ENCODE results near the gene KMT2D.

The KMT2D gene

GRCh38 chr12:49105504-49106084, 45.0 kb upstream of the KMT2D start:
- H3K4ac ChIP-seq (ENCODE audit: low read depth in 1 of 2, low read length in 2 of 2), result no peak overlapping the region
- H3K14ac ChIP-seq (ENCODE audit: low read length in 2 of 2), result no peak overlapping the region
- H4K8ac ChIP-seq (ENCODE audit: low read length), result no peak overlapping the region
- H3K4me3 ChIP-seq (ENCODE audit: insufficient read depth in 1 of 2, low read depth in 1 of 2, low read length in 2 of 2), result peak overlapping the region in 1 of 2 experiments; percentile 35
- H2BK120ac ChIP-seq (ENCODE audit: low read depth, low read length), result no peak overlapping the region
- peaks cover 55% of the 10 kb centered on the region for H3K79me1 ChIP-seq (replicated peaks; ENCODE audit: low read length, poor library complexity, severe bottlenecking)
- H2AFZ ChIP-seq (ENCODE audit: low read depth, low read length), result no peak overlapping the region
- H3K27ac ChIP-seq (ENCODE audit: low read length, poor library complexity, severe bottlenecking), result no peak overlapping the region
- no peak overlapping the region for H4K91ac ChIP-seq (ENCODE audit: low read length)
- H3K23ac ChIP-seq (ENCODE audit: low read length in 2 of 2), result no peak overlapping the region
- peak overlapping the region in 1 of 2 experiments; percentile 26 for H2BK12ac ChIP-seq (ENCODE audit: low read length in 2 of 2)
- H2AK5ac ChIP-seq (ENCODE audit: low read length, severe bottlenecking), result no peak overlapping the region
- no peak overlapping the region for H3K4me2 ChIP-seq (ENCODE audit: low read length, poor library complexity, severe bottlenecking)
- no peak overlapping the region for H2BK15ac ChIP-seq (ENCODE audit: low read depth, poor library complexity, severe bottlenecking)
- DNase-seq, result no peak
- H3K4me1 ChIP-seq (ENCODE audit: control insufficient read depth, insufficient read depth, low read depth, low read length), result peaks cover 13% of the 10 kb centered on the region
- no peaks in the 10 kb centered on the region for H3K9me3 ChIP-seq (ENCODE audit: control insufficient read depth, low read length)
- no peak overlapping the region for H3K18ac ChIP-seq (ENCODE audit: low read depth in 1 of 2, low read length in 2 of 2)
- no peaks in the 10 kb centered on the region for H3K27me3 ChIP-seq (ENCODE audit: control insufficient read depth in 1 of 2, insufficient read depth in 1 of 2, low read length in 2 of 2)
- peaks cover 59 to 60% of the 10 kb centered on the region in 2 experiments for H3K36me3 ChIP-seq (ENCODE audit: control insufficient read depth in 1 of 2, insufficient read depth in 2 of 2, low read depth in 1 of 2, low read length in 2 of 2)
- H2BK5ac ChIP-seq (ENCODE audit: low read depth, low read length, poor library complexity, severe bottlenecking), result no peak overlapping the region
- peak overlapping the region; percentile 64 for H3K9ac ChIP-seq (ENCODE audit: low read length)
- WGBS, result 77% methylated on average over 9 of the region's 9 CpGs

DNA sequence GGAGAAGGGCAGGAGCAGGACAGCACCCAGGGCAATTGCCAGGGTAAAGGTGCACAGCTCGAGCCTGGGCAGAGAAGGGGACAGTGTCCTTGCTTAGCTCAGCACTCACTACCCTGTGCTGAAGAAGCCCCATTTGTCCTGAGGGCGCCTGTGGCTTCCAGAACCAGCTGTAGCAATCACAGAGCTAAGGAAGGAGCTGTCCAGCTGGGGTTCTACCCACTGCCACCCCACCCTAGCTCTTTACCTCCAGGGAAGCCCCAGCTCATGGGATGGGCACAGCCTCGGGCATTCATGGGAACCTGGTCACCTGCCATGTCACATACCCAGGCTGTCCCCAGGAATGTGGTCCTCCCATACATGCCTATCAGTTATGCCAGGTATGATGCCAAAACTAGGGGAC, 44.2 kb upstream of the KMT2D start:
- WGBS, result 61% methylated on average over 3 of the region's 3 CpGs
- H3K4me3 ChIP-seq (ENCODE audit: insufficient read depth in 1 of 2, low read depth in 1 of 2, low read length in 2 of 2), result no peak overlapping the region
- H3K4me1 ChIP-seq (ENCODE audit: control insufficient read depth, insufficient read depth, low read depth, low read length), result peaks cover 13% of the 10 kb centered on the region
- no peak overlapping the region for H2BK5ac ChIP-seq (ENCODE audit: low read depth, low read length, poor library complexity, severe bottlenecking)
- H2AFZ ChIP-seq (ENCODE audit: low read depth, low read length), result no peak overlapping the region
- H2BK120ac ChIP-seq (ENCODE audit: low read depth, low read length), result no peak overlapping the region
- no peak overlapping the region for H3K9ac ChIP-seq (ENCODE audit: low read length)
- H2BK15ac ChIP-seq (ENCODE audit: low read depth, poor library complexity, severe bottlenecking), result no peak overlapping the region
- no peak overlapping the region for H4K8ac ChIP-seq (ENCODE audit: low read length)
- H3K27me3 ChIP-seq (ENCODE audit: control insufficient read depth in 1 of 2, insufficient read depth in 1 of 2, low read length in 2 of 2), result no peaks in the 10 kb centered on the region
- peaks cover 55% of the 10 kb centered on the region for H3K79me1 ChIP-seq (replicated peaks; ENCODE audit: low read length, poor library complexity, severe bottlenecking)
- no peak overlapping the region for H3K18ac ChIP-seq (ENCODE audit: low read depth in 1 of 2, low read length in 2 of 2)
- no peak for DNase-seq
- H3K4ac ChIP-seq (ENCODE audit: low read depth in 1 of 2, low read length in 2 of 2), result no peak overlapping the region
- no peak overlapping the region for H3K14ac ChIP-seq (ENCODE audit: low read length in 2 of 2)
- H3K36me3 ChIP-seq (ENCODE audit: control insufficient read depth in 1 of 2, insufficient read depth in 2 of 2, low read depth in 1 of 2, low read length in 2 of 2), result peaks cover 65 to 67% of the 10 kb centered on the region in 2 experiments
- H4K91ac ChIP-seq (ENCODE audit: low read length), result no peak overlapping the region
- H2BK12ac ChIP-seq (ENCODE audit: low read length in 2 of 2), result no peak overlapping the region
- H3K4me2 ChIP-seq (ENCODE audit: low read length, poor library complexity, severe bottlenecking), result no peak overlapping the region
- no peak overlapping the region for H2AK5ac ChIP-seq (ENCODE audit: low read length, severe bottlenecking)
- H3K27ac ChIP-seq (ENCODE audit: low read length, poor library complexity, severe bottlenecking), result no peak overlapping the region
- H3K9me3 ChIP-seq (ENCODE audit: control insufficient read depth, low read length), result no peaks in the 10 kb centered on the region
- H3K23ac ChIP-seq (ENCODE audit: low read length in 2 of 2), result no peak overlapping the region

DNA sequence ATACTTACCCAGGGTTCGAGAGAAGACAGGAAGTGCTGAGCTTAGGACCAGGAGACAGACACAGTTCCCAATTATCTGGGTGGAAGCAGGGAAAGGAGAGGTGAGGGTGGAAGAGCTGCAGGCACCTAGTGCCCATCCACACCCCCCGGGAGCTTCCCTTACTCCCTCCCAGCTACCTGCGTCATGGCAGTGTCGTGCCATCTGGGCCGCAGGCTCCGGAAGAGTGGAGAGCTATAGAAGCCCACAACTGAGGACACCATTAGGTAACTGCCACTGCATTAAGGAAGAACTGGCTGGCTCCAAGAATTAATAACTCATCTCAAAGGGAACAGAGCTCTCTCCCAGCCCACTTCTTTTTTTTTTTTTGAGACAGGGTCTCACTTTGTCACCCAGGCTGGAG, 39.8 kb upstream of the KMT2D start:
- H2BK5ac ChIP-seq (ENCODE audit: low read depth, low read length, poor library complexity, severe bottlenecking), result no peak overlapping the region
- no peak overlapping the region for H3K18ac ChIP-seq (ENCODE audit: low read depth in 1 of 2, low read length in 2 of 2)
- WGBS, result 98% methylated on average over 5 of the region's 6 CpGs
- H3K4ac ChIP-seq (ENCODE audit: low read depth in 1 of 2, low read length in 2 of 2), result no peak overlapping the region
- no peak overlapping the region for H2BK120ac ChIP-seq (ENCODE audit: low read depth, low read length)
- no peak overlapping the region for H3K4me3 ChIP-seq (ENCODE audit: insufficient read depth in 1 of 2, low read depth in 1 of 2, low read length in 2 of 2)
- no peaks in the 10 kb centered on the region for H3K4me1 ChIP-seq (ENCODE audit: control insufficient read depth, insufficient read depth, low read depth, low read length)
- peaks cover 31% of the 10 kb centered on the region for H3K79me1 ChIP-seq (replicated peaks; ENCODE audit: low read length, poor library complexity, severe bottlenecking)
- H3K27me3 ChIP-seq (ENCODE audit: control insufficient read depth in 1 of 2, insufficient read depth in 1 of 2, low read length in 2 of 2), result peaks cover 4 to 5% of the 10 kb centered on the region in 2 experiments
- no peak overlapping the region for H2BK15ac ChIP-seq (ENCODE audit: low read depth, poor library complexity, severe bottlenecking)
- no peaks in the 10 kb centered on the region for H3K9me3 ChIP-seq (ENCODE audit: control insufficient read depth, low read length)
- H2BK12ac ChIP-seq (ENCODE audit: low read length in 2 of 2), result no peak overlapping the region
- H2AFZ ChIP-seq (ENCODE audit: low read depth, low read length), result no peak overlapping the region
- no peak overlapping the region for H3K4me2 ChIP-seq (ENCODE audit: low read length, poor library complexity, severe bottlenecking)
- no peak overlapping the region for H4K91ac ChIP-seq (ENCODE audit: low read length)
- H3K23ac ChIP-seq (ENCODE audit: low read length in 2 of 2), result no peak overlapping the region
- H3K36me3 ChIP-seq (ENCODE audit: control insufficient read depth in 1 of 2, insufficient read depth in 2 of 2, low read depth in 1 of 2, low read length in 2 of 2), result peaks cover 66 to 88% of the 10 kb centered on the region in 2 experiments
- no peak overlapping the region for H3K27ac ChIP-seq (ENCODE audit: low read length, poor library complexity, severe bottlenecking)
- no peak overlapping the region for H3K9ac ChIP-seq (ENCODE audit: low read length)
- H3K14ac ChIP-seq (ENCODE audit: low read length in 2 of 2), result no peak overlapping the region
- no peak overlapping the region for H2AK5ac ChIP-seq (ENCODE audit: low read length, severe bottlenecking)
- DNase-seq, result no peak
- H4K8ac ChIP-seq (ENCODE audit: low read length), result no peak overlapping the region

DNA sequence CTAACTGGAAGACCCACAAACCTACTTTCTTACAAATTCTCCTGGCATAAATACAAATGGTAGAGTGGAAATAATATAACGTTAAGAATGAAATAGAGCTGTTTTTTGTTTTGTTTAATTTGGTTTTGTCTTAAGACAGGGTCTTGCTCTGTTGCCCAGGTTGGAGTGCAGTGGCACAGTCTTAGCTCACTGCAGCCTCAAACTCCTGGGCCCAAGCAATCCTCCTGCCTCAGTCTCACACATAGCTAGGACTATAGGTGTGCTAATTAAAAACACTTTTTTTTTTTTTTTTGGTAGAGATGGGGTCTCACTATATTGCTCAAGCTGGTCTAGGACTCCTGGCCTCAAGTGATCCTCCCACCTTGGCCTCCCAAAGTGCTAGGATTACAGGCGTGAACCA, 38.1 kb upstream of the KMT2D start:
- H3K4me2 ChIP-seq (ENCODE audit: low read length, poor library complexity, severe bottlenecking), result no peak overlapping the region
- no peak overlapping the region for H4K91ac ChIP-seq (ENCODE audit: low read length)
- H3K36me3 ChIP-seq (ENCODE audit: control insufficient read depth in 1 of 2, insufficient read depth in 2 of 2, low read depth in 1 of 2, low read length in 2 of 2), result peaks cover 50 to 71% of the 10 kb centered on the region in 2 experiments
- H3K23ac ChIP-seq (ENCODE audit: low read length in 2 of 2), result no peak overlapping the region
- H3K4ac ChIP-seq (ENCODE audit: low read depth in 1 of 2, low read length in 2 of 2), result no peak overlapping the region
- no peak overlapping the region for H2BK12ac ChIP-seq (ENCODE audit: low read length in 2 of 2)
- H3K4me3 ChIP-seq (ENCODE audit: insufficient read depth in 1 of 2, low read depth in 1 of 2, low read length in 2 of 2), result no peak overlapping the region
- peaks cover 21 to 22% of the 10 kb centered on the region in 2 experiments for H3K27me3 ChIP-seq (ENCODE audit: control insufficient read depth in 1 of 2, insufficient read depth in 1 of 2, low read length in 2 of 2)
- H2BK15ac ChIP-seq (ENCODE audit: low read depth, poor library complexity, severe bottlenecking), result no peak overlapping the region
- H3K27ac ChIP-seq (ENCODE audit: low read length, poor library complexity, severe bottlenecking), result no peak overlapping the region
- no peak overlapping the region for H2BK5ac ChIP-seq (ENCODE audit: low read depth, low read length, poor library complexity, severe bottlenecking)
- peaks cover 17% of the 10 kb centered on the region for H3K79me1 ChIP-seq (replicated peaks; ENCODE audit: low read length, poor library complexity, severe bottlenecking)
- H3K9ac ChIP-seq (ENCODE audit: low read length), result no peak overlapping the region
- H4K8ac ChIP-seq (ENCODE audit: low read length), result no peak overlapping the region
- no peak overlapping the region for H2BK120ac ChIP-seq (ENCODE audit: low read depth, low read length)
- H3K4me1 ChIP-seq (ENCODE audit: control insufficient read depth, insufficient read depth, low read depth, low read length), result peaks cover 11% of the 10 kb centered on the region
- DNase-seq, result no peak
- no peak overlapping the region for H2AFZ ChIP-seq (ENCODE audit: low read depth, low read length)
- no peak overlapping the region for H3K14ac ChIP-seq (ENCODE audit: low read length in 2 of 2)
- 100% methylated on average over 2 of the region's 2 CpGs for WGBS
- no peaks in the 10 kb centered on the region for H3K9me3 ChIP-seq (ENCODE audit: control insufficient read depth, low read length)
- H3K18ac ChIP-seq (ENCODE audit: low read depth in 1 of 2, low read length in 2 of 2), result no peak overlapping the region
- H2AK5ac ChIP-seq (ENCODE audit: low read length, severe bottlenecking), result no peak overlapping the region
